ENCODE data around the gene ZNF398. TPM values are rescaled to one million over a fixed set of nuclear protein-coding genes. Genes with fewer than 3 reads are reported as not detected.

Gene ZNF398
- total RNA-seq, 2 experiments from 2014 or later = 14.0 to 15.0 TPM

DNA sequence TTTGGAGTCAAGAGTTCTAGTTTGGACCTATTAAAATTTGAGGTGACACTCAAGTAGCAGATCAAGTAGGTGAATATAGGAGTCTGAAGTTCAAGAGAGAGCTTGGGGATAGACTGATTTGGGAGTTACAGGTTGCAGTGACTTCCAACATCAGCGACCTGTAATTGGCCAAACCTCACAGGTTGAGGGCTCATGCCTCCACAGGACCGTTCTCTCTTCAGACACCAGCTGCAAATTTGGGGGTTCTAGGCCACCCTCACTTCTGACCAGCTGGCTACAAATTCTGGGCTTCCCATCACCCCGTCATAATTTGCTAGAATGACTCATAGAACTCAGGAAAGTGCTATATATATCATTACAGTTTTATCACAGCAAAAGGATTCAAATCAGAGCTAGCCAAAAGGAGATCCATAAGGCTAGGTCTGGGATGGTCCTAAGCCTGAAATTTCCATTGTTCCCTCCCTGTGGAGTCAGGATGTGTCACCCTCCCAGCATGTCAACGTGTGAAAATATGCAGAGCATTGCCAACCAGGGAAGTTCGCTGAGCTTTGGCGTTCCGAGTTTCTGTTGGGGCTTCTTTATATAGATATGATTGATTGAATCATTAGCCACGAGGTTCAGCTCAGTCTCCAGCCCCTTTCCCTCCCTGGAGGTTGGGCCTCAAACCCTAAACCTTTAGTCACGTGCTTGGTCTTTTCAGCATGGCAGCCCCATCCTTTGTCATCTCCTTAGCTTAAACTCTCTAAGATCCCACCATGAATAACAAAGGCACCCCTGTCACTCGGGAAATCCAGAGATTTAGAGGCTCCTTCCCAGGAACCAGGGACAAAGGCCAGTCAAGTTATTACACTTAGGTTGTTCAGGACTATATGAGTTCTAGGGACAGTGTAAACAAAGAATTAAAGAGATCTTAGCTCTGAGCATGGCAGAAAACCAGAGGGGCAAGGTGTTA, 71.5 kb downstream of the ZNF398 start:
- Histone ChIP-seq H3K4me1 (ENCODE audit: insufficient read depth, low read length) (no peaks in the 10 kb centered on the region), H3K27ac (ENCODE audit: low read depth in 1 of 2, low read length in 2 of 2) (no peak overlapping the region), H3K4me3 (ENCODE audit: low read length) (no peak overlapping the region), H3K27me3 (ENCODE audit: control insufficient read depth in 1 of 2, insufficient read depth in 2 of 2, low read length in 2 of 2) (no peaks in the 10 kb centered on the region), H3K9me3 (ENCODE audit: control insufficient read depth in 1 of 2, insufficient read depth in 1 of 2, low read length in 2 of 2) (peaks cover 0 to 4% of the 10 kb centered on the region in 2 experiments), H3K36me3 (ENCODE audit: insufficient read depth, low read length) (peaks cover 58% of the 10 kb centered on the region)
- peaks cover 67% of the 10 kb centered on the region for H3K36me3 Mint-ChIP-seq (ENCODE audit: low read depth)
- H3K27ac Mint-ChIP-seq = no peak overlapping the region
- no peak overlapping the region for H3K4me3 Mint-ChIP-seq
- TF ChIP-seq, protein P1, sequence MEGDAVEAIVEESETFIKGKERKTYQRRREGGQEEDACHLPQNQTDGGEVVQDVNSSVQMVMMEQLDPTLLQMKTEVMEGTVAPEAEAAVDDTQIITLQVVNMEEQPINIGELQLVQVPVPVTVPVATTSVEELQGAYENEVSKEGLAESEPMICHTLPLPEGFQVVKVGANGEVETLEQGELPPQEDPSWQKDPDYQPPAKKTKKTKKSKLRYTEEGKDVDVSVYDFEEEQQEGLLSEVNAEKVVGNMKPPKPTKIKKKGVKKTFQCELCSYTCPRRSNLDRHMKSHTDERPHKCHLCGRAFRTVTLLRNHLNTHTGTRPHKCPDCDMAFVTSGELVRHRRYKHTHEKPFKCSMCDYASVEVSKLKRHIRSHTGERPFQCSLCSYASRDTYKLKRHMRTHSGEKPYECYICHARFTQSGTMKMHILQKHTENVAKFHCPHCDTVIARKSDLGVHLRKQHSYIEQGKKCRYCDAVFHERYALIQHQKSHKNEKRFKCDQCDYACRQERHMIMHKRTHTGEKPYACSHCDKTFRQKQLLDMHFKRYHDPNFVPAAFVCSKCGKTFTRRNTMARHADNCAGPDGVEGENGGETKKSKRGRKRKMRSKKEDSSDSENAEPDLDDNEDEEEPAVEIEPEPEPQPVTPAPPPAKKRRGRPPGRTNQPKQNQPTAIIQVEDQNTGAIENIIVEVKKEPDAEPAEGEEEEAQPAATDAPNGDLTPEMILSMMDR (IDR thresholded peaks at IDR 0.05) = no peak
- CTCF ChIA-PET = no interaction called here
- intact Hi-C loops (cut with DNase I, micrococcal nuclease) = no loop called here
- POLR2A ChIA-PET = no interaction called here
- H3K4me1 Mint-ChIP-seq (ENCODE audit: low read depth) = no peaks in the 10 kb centered on the region
- H3K9me3 Mint-ChIP-seq = no peaks in the 10 kb centered on the region
- ATAC-seq (ENCODE audit: poor library complexity) = no peak
- DNase-seq = no peak
- H3K27me3 Mint-ChIP-seq = no peaks in the 10 kb centered on the region

DNA sequence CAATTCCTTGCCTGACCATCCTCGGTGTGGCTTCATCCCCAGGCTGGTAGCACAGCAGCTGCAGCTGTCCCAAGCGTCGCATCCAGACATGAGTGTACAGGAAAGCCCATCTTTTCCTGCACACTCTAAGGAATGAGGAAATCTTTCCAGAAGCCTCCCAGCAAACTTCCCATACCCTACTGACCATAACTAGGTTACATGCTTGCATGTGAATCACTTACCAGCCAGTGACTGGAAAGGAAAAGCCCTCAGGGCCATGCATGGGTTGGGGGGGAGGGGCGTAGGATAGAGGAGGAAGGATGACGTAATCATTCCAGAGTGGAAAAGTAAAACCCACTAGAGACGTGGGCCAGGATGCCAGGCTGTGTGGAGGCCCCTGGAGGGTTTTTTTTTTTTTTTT, 73.3 kb downstream of the ZNF398 start:
- peaks cover 62% of the 10 kb centered on the region for H3K36me3 Mint-ChIP-seq (ENCODE audit: low read depth)

DNA sequence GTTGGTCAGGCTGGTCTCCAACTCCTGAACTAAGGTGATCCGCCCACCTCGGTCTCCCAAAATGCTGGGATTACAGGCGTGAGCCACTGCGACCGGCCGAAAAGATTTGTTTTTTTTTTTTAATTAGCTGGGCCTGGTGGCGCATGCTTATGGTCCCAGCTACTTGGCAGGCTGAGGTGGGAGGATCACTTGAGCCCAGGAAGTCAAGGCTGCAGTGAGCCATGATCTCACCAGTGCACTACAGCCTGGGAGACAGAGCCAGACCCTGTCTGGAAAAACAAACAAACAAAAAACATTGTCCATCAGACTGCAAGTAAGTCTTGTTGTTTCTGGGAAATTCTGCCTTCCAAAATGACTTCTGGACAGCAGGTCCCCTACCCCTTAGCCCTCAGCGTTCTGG, 75.9 kb downstream of the ZNF398 start:
- intact Hi-C loops (cut with DNase I, micrococcal nuclease) = no loop called here

More for the DNA sequence above, 73.3 kb downstream of the ZNF398 start:
- ChIA-PET CTCF (no interaction called here), POLR2A (no interaction called here)
- no peaks in the 10 kb centered on the region for H3K4me1 Mint-ChIP-seq (ENCODE audit: low read depth)
- H3K36me3 ChIP-seq (ENCODE audit: insufficient read depth, low read length) = peaks cover 42% of the 10 kb centered on the region
- H3K27ac Mint-ChIP-seq = no peak overlapping the region
- H3K9me3 Mint-ChIP-seq = no peaks in the 10 kb centered on the region
- intact Hi-C loops (cut with DNase I, micrococcal nuclease) = no loop called here
- H3K9me3 ChIP-seq (ENCODE audit: control insufficient read depth in 1 of 2, insufficient read depth in 1 of 2, low read length in 2 of 2) = peaks cover 0 to 15% of the 10 kb centered on the region in 2 experiments
- TF ChIP-seq, protein P1 (IDR thresholded peaks at IDR 0.05) = no peak
- no peaks in the 10 kb centered on the region for H3K4me1 ChIP-seq (ENCODE audit: insufficient read depth, low read length)
- H3K27me3 Mint-ChIP-seq = no peaks in the 10 kb centered on the region
- H3K4me3 Mint-ChIP-seq = no peak overlapping the region
- H3K27me3 ChIP-seq (ENCODE audit: control insufficient read depth in 1 of 2, insufficient read depth in 2 of 2, low read length in 2 of 2) = no peaks in the 10 kb centered on the region
- no peak overlapping the region for H3K4me3 ChIP-seq (ENCODE audit: low read length)
- ATAC-seq (ENCODE audit: poor library complexity) = no peak
- no peak for DNase-seq
- no peak overlapping the region for H3K27ac ChIP-seq (ENCODE audit: low read depth in 1 of 2, low read length in 2 of 2)

More for the DNA sequence above, 75.9 kb downstream of the ZNF398 start:
- Mint-ChIP-seq H3K9me3 (no peaks in the 10 kb centered on the region), H3K4me1 (ENCODE audit: low read depth) (no peaks in the 10 kb centered on the region), H3K4me3 (no peak overlapping the region), H3K27ac (no peak overlapping the region), H3K36me3 (ENCODE audit: low read depth) (peaks cover 45% of the 10 kb centered on the region), H3K27me3 (no peaks in the 10 kb centered on the region)
- Histone ChIP-seq H3K4me1 (ENCODE audit: insufficient read depth, low read length) (no peaks in the 10 kb centered on the region), H3K27me3 (ENCODE audit: control insufficient read depth in 1 of 2, insufficient read depth in 2 of 2, low read length in 2 of 2) (no peaks in the 10 kb centered on the region), H3K27ac (ENCODE audit: low read depth in 1 of 2, low read length in 2 of 2) (no peak overlapping the region), H3K36me3 (ENCODE audit: insufficient read depth, low read length) (peaks cover 18% of the 10 kb centered on the region), H3K4me3 (ENCODE audit: low read length) (no peak overlapping the region), H3K9me3 (ENCODE audit: control insufficient read depth in 1 of 2, insufficient read depth in 1 of 2, low read length in 2 of 2) (peaks cover 0 to 15% of the 10 kb centered on the region in 2 experiments)
- DNase-seq (no peak), ATAC-seq (ENCODE audit: poor library complexity) (no peak)
- TF ChIP-seq, protein P1 (IDR thresholded peaks at IDR 0.05) = no peak
- ChIA-PET CTCF (no interaction called here), POLR2A (no interaction called here)

All from CD4-positive, alpha-beta T cell (primary cell).